HepG2 (cell line): Measurements from ENCODE around the gene KPNA3. TPM values are rescaled to one million over a fixed set of nuclear protein-coding genes. Genes with fewer than 3 reads are reported as not detected.

Source experiments
- ATAC-seq: fragments of 200-7000 bp; cut with Tn5 transposase; 3 replicates; pipeline ENCODE4 v1.9.1; 2020; ENCODE audit warnings: mild to moderate bottlenecking, moderate library complexity
- BruUV-seq: library from RNA; stranded (reverse); fragments of 400-500 nt; replicated peaks from 2 replicates; lab custom pipeline; 2021; lab: Mats Ljungman, UMichigan
- CTCF ChIA-PET: fragments of 300-600 bp; formaldehyde crosslinking; extraction: SDS; loops from one replicate; lab custom pipeline; 2021; ENCODE audit warnings: low total read pairs, inconsistent platforms, low intra/inter-chr PET ratio; lab: Yijun Ruan, JAX
- POLR2A ChIA-PET: fragments of 350-600 bp; sonication (Branson Sonifier 250); formaldehyde crosslinking; loops from one replicate; lab custom pipeline; 2020; ENCODE audit warnings: antibody characterized with exemption, inconsistent platforms; lab: Yijun Ruan, JAX
- DNase-seq: peaks from one replicate; pipeline ENCODE4 v3.0.0-alpha.2; 2015; ENCODE audit warnings: low spot score
- FAIRE-seq: peaks from 3 replicates; lab custom pipeline; 2011; peaks lifted over from hg19 to GRCh38; lab: Jason Lieb, UNC
- H2AFZ ChIP-seq: one replicate; pipeline ENCODE4 v1.6.1; 2011; ENCODE audit warnings: low read length, inconsistent platforms
- H3K27ac ChIP-seq: fragments of 300-600 bp; 3 replicates; pipeline ENCODE4 v1.8.0; 2011; ENCODE audit warnings: mixed run types, mild to moderate bottlenecking, mixed read lengths, low read length, inconsistent platforms; ENCODE audit not compliant: insufficient read depth; ENCODE audit errors: extremely low read length
- H3K27me3 ChIP-seq, 2 experiments: fragments of 200-600 bp in 1 of 2; 2 replicates in 1 of 2; 3 replicates in 1 of 2; pipeline versions ENCODE4 v1.6.0 to v1.8.0; 2011; ENCODE audit warnings: low read length in 2 of 2, mild to moderate bottlenecking in 2 of 2, moderate library complexity in 2 of 2, inconsistent platforms in 1 of 2; ENCODE audit not compliant: insufficient read depth in 2 of 2, control insufficient read depth in 1 of 2
- H3K36me3 ChIP-seq, 2 experiments: fragments of 200-600 bp in 1 of 2; replicated peaks in 1 of 2; 2 replicates in 1 of 2; 3 replicates in 1 of 2; pipeline versions ENCODE4 v1.5.1 to v1.8.0; 2011; ENCODE audit warnings: low read length in 2 of 2, inconsistent platforms in 1 of 2; ENCODE audit not compliant: insufficient read depth in 2 of 2, control insufficient read depth in 1 of 2
- H3K4me1 ChIP-seq: 2 replicates; pipeline ENCODE4 v1.5.1; 2012; ENCODE audit warnings: low read length, inconsistent platforms; ENCODE audit not compliant: insufficient read depth
- H3K4me2 ChIP-seq: 2 replicates; pipeline ENCODE4 v1.6.0; 2011; ENCODE audit warnings: low read depth, low read length, inconsistent platforms
- H3K4me3 ChIP-seq, 3 experiments: fragments of 200-600 bp in 1 of 3; sonication (generic), shearing (Covaris generic) in 1 of 3; replicated peaks in 1 of 3; 2 replicates each; pipeline ENCODE4 v1.5.1; 2011 to 2016; ENCODE audit warnings: low read length in 3 of 3, inconsistent platforms in 2 of 3, low read depth in 2 of 3, mild to moderate bottlenecking in 2 of 3, control low read depth in 1 of 3, mixed read lengths in 1 of 3; ENCODE audit not compliant: insufficient read depth in 1 of 3
- H3K79me2 ChIP-seq: one replicate; pipeline ENCODE4 v1.6.1; 2011; ENCODE audit warnings: low read length, inconsistent platforms; ENCODE audit not compliant: insufficient read depth
- H3K9ac ChIP-seq: 2 replicates; pipeline ENCODE4 v1.6.0; 2011; ENCODE audit warnings: mild to moderate bottlenecking, low read depth, low read length, inconsistent platforms; ENCODE audit not compliant: insufficient read depth
- H3K9me3 ChIP-seq: 2 replicates; pipeline ENCODE4 v1.5.1; 2012; ENCODE audit warnings: mild to moderate bottlenecking, low read length
- H4K20me1 ChIP-seq: 2 replicates; pipeline ENCODE4 v1.6.0; 2011; ENCODE audit warnings: inconsistent platforms, mild to moderate bottlenecking, low read length, moderate library complexity; ENCODE audit not compliant: insufficient read depth
- IKZF4 ChIP-seq: sonication (generic); formaldehyde crosslinking; IDR thresholded peaks from 2 replicates; pipeline ENCODE4 v1.5.1; 2020; ENCODE audit warnings: borderline replicate concordance, mild to moderate bottlenecking, low read depth, missing genetic modification reagents; ENCODE audit errors: not compliant biosample characterization
- MAFF ChIP-seq: IDR thresholded peaks from 2 replicates; pipeline ENCODE4 v1.6.1; 2011; ENCODE audit warnings: low read depth, low read length, improper control_type of control experiment
- MAFK ChIP-seq, 2 experiments: IDR thresholded peaks in 1 of 2; conservative IDR thresholded peaks in 1 of 2; 2 replicates each; pipeline ENCODE4 v1.6.1; 2011; ENCODE audit warnings: improper control_type of control experiment in 2 of 2, low read length in 2 of 2
- REPIN1 ChIP-seq: sonication (generic); formaldehyde crosslinking; IDR thresholded peaks from 2 replicates; pipeline ENCODE4 v1.8.0; 2022; ENCODE audit warnings: missing genetic modification reagents, low read depth, mild to moderate bottlenecking, borderline replicate concordance
- TP53 ChIP-seq: sonication (generic); formaldehyde crosslinking; conservative IDR thresholded peaks from 2 replicates; pipeline ENCODE4 v1.4.0; 2020; ENCODE audit warnings: missing genetic modification reagents
- WGBS: methylation state at CpG from one replicate; pipeline ENCODE4 v1.1.6; 2017; ENCODE audit warnings: low lambda C conversion rate; 5-methylcytosine and 5-hydroxymethylcytosine counted together
- in situ Hi-C: cut with HindIII; loops from 2 replicates; pipeline ENCODE4 v1.10.0; 2017; ENCODE audit warnings: low pct_unique_long_range_greater_than_20kb; ENCODE audit not compliant: extremely low pct_ligation_motif_present
- intact Hi-C: fragments of 100-400 bp; cut with micrococcal nuclease; formaldehyde crosslinking; loops from one replicate; pipeline ENCODE4 v1.10.0; 2022; ENCODE audit not compliant: unreplicated experiment
- polyA plus RNA-seq, 8 experiments: library from polyadenylated mRNA; depleted of rRNA in 3 of 8; stranded (reverse) in 7 of 8; unstranded in 1 of 8; fragments of >200 nt; fragmentation: Illumina TruSeq in 4 of 8; extraction: Trizol in 4 of 8; gene quantifications; 2 replicates each; pipeline versions ENCODE4 v1.2.1 to v1.2.3, GENCODE V29; 2011 to 2016; ENCODE audit warnings: low read depth in 4 of 8, missing spikeins in 1 of 8, mixed read lengths in 1 of 8; ENCODE audit not compliant: insufficient read depth in 1 of 8
- total RNA-seq, 5 experiments: library from RNA; depleted of rRNA; stranded (reverse); fragments of >200 nt; fragmentation: Illumina TruSeq; extraction: Trizol; gene quantifications; 2 replicates each; pipeline ENCODE4 v1.2.3, GENCODE V29; 2016; ENCODE audit warnings: low read depth in 1 of 5
- TF ChIP-seq, protein P1 (sequence below): sonication (generic); formaldehyde crosslinking; IDR thresholded peaks from 2 replicates; pipeline ENCODE4 v1.5.0; 2020; ENCODE audit warnings: missing genetic modification reagents

KPNA3 gene
- total and polyA plus RNA-seq, 2 of the 13 experiments (the other 11 are each of a cell fraction or from before 2014, with no cell fraction given), result 13.0 to 28.9 TPM

DNA sequence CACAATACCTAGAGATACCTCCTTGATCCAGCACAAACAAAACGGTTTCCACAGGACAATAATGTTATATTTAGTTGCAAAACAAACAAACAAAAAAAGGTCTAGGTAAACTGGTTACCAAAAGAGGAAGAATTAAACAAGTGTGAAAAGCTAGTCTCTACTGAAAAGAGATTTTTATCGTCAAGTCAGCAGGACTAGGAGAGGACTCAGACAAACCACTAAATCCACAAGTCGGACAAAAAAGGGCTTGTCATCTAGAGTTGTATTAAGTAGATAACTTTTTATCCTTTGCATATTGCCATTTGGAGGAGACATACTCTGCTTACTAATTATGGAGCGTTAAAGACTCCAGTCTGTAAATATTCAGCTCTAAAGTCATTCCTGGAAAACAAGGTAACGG lies 9.9 kb upstream of the KPNA3 start:
- no TSS peak for BruUV-seq
- Histone ChIP-seq H3K4me1 (peaks cover 30% of the 10 kb centered on the region), H3K4me2 (no peak overlapping the region), H3K9ac (no peak overlapping the region), H3K36me3 (no peaks in the 10 kb centered on the region), H3K27me3 (no peaks in the 10 kb centered on the region), H3K9me3 (no peaks in the 10 kb centered on the region), H3K79me2 (no peaks in the 10 kb centered on the region), H2AFZ (no peak overlapping the region), H3K4me3 (no peak overlapping the region), H3K27ac (no peak overlapping the region), H4K20me1 (no peaks in the 10 kb centered on the region)
- FAIRE-seq (no peak), ATAC-seq (no peak), DNase-seq (no peak)
- 69% methylated on average over 5 of the region's 5 CpGs for WGBS
- in situ Hi-C loops (no loop called here), intact Hi-C loops (no loop called here)
- peak; percentile 70 to 85 for TF ChIP-seq MAFK (conservative IDR thresholded peaks at IDR 0.05 in 1 of 2, IDR thresholded peaks at IDR 0.05 in 1 of 2; ENCODE audit: low read length in 2 of 2)
- TF ChIP-seq, protein P1, sequence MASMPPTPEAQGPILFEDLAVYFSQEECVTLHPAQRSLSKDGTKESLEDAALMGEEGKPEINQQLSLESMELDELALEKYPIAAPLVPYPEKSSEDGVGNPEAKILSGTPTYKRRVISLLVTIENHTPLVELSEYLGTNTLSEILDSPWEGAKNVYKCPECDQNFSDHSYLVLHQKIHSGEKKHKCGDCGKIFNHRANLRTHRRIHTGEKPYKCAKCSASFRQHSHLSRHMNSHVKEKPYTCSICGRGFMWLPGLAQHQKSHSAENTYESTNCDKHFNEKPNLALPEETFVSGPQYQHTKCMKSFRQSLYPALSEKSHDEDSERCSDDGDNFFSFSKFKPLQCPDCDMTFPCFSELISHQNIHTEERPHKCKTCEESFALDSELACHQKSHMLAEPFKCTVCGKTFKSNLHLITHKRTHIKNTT (CRISPR knock-in tag), result no peak
- no peak for TF ChIP-seq IKZF4 (CRISPR knock-in tag)
- no peak for TF ChIP-seq TP53 (CRISPR knock-in tag)
- TF ChIP-seq REPIN1 (CRISPR knock-in tag), result no peak
- TF ChIP-seq MAFF, result peak; percentile 81
- ChIA-PET CTCF (no interaction called here), POLR2A (interaction anchor here (2.0 to 10.9 kb wide), 2 partner anchors 9 kb away, joined by 5 to 193 read pairs; partner anchors contain the start of gene KPNA3)
